HL-60 (cell line): ENCODE data around the gene TVP23C.
A peak's percentile ranks its signal among the peaks of the same experiment; 100 is the strongest.
"Not testable (repeated sequence)": the region's sequence is repeated elsewhere in the genome, so short reads cannot be mapped to it uniquely, and the experiment has no call there.

ENCODE experiments used
- DNase-seq, 2 experiments: peaks; one replicate each; pipeline ENCODE4 v3.0.0-alpha.2; 2010 to 2020; ENCODE audit warnings: low read depth in 1 of 2, low spot score in 1 of 2
- H3K27ac ChIP-seq: fragments of 250-450 bp; sonication (Bioruptor Pico); replicated peaks from 2 replicates; pipeline ENCODE4 v1.5.1; 2020; ENCODE audit warnings: mild to moderate bottlenecking, moderate library complexity
- H3K27me3 ChIP-seq: fragments of 250-450 bp; sonication (Bioruptor Pico); 2 replicates; pipeline ENCODE4 v1.5.1; 2021; ENCODE audit warnings: mild to moderate bottlenecking, moderate library complexity; ENCODE audit not compliant: insufficient read depth, poor library complexity, severe bottlenecking
- H3K4me3 ChIP-seq: replicated peaks from 2 replicates; pipeline ENCODE4 v1.5.1; 2011; ENCODE audit warnings: mild to moderate bottlenecking, control low read depth, low read length; ENCODE audit not compliant: insufficient read depth
- CTCF ChIP-seq: IDR thresholded peaks from one replicate; pipeline ENCODE4 v1.5.1; 2011; ENCODE audit warnings: low read length, control low read depth, inconsistent platforms; ENCODE audit not compliant: insufficient read depth
- GABPA ChIP-seq: IDR thresholded peaks from 2 replicates; pipeline ENCODE4 v1.6.1; 2012; ENCODE audit warnings: low read depth
- POLR2AphosphoS5 ChIP-seq: IDR thresholded peaks from 2 replicates; pipeline ENCODE4 v1.6.1; 2012; ENCODE audit warnings: low read depth
- REST ChIP-seq: IDR thresholded peaks from 2 replicates; pipeline ENCODE4 v1.6.1; 2012; ENCODE audit warnings: low read depth; ENCODE audit not compliant: insufficient replicate concordance
- SPI1 ChIP-seq: IDR thresholded peaks from 2 replicates; pipeline ENCODE4 v1.6.1; 2012; ENCODE audit warnings: low read depth, mild to moderate bottlenecking, borderline replicate concordance

The TVP23C gene

GRCh38 chr17:15557334-15557832, 5.9 kb downstream of the TVP23C start:
- not testable (repeated sequence) for H3K27me3 ChIP-seq, DNase-seq, H3K4me3 ChIP-seq, H3K27ac ChIP-seq

- not testable (repeated sequence) for H3K4me3 ChIP-seq, DNase-seq, H3K27me3 ChIP-seq, H3K27ac ChIP-seq
Observed at GRCh38 chr17:15552932-15553331, 10.4 kb downstream of the TVP23C start.

- H3K4me3 ChIP-seq, H3K27me3 ChIP-seq, DNase-seq, H3K27ac ChIP-seq: not testable (repeated sequence)
Observed at GRCh38 chr17:15549552-15549951, 13.7 kb downstream of the TVP23C start.

- H3K4me3 ChIP-seq, H3K27me3 ChIP-seq, DNase-seq, H3K27ac ChIP-seq: not testable (repeated sequence)
Observed at GRCh38 chr17:15546604-15547003, 16.7 kb downstream of the TVP23C start.

- H3K27me3 ChIP-seq, DNase-seq, H3K27ac ChIP-seq, H3K4me3 ChIP-seq: not testable (repeated sequence)
Observed at GRCh38 chr17:15540371-15541219, 22.7 kb downstream of the TVP23C start.

GRCh38 chr17:15533122-15533521, 30.2 kb downstream of the TVP23C start:
- not testable (repeated sequence) for DNase-seq, H3K27ac ChIP-seq, H3K27me3 ChIP-seq

GRCh38 chr17:15526292-15527218, 36.7 kb downstream of the TVP23C start:
- not testable (repeated sequence) for H3K4me3 ChIP-seq, H3K27ac ChIP-seq, H3K27me3 ChIP-seq
- DNase-seq: peak in 1 of 2 experiments; percentile 34

More at GRCh38 chr17:15533122-15533521, 30.2 kb downstream of the TVP23C start:
- H3K4me3 ChIP-seq: not testable (repeated sequence)

- peak; percentile 16; the same call in 1 of the 2 replicates for TF ChIP-seq SPI1
- not testable (repeated sequence) for H3K27ac ChIP-seq, H3K4me3 ChIP-seq, H3K27me3 ChIP-seq
- peak; percentile 45 to 50 for DNase-seq
Observed at GRCh38 chr17:15524990-15525985, 38.0 kb downstream of the TVP23C start.

- Histone ChIP-seq H3K27ac (no peak overlapping the region), H3K4me3 (no peak overlapping the region), H3K27me3 (no peaks in the 10 kb centered on the region)
- TF ChIP-seq SPI1 (no peak), GABPA (no peak), REST (no peak), POLR2AphosphoS5 (no peak), CTCF (no peak)
- DNase-seq: no peak
Observed at GRCh38 chr17:15516150-15516549, 47.1 kb downstream of the TVP23C start.
